Ishikawa (cell line): ENCODE results near the gene ACOX2.

Experiments used
- CEBPB ChIP-seq: IDR thresholded peaks from 2 replicates; pipeline ENCODE4 v1.6.1; 2012
- CREB1 ChIP-seq: IDR thresholded peaks from 2 replicates; pipeline ENCODE4 v1.6.1; 2012; ENCODE audit warnings: low read depth
- EGR1 ChIP-seq: IDR thresholded peaks from 2 replicates; pipeline ENCODE4 v1.6.1; 2012
- EP300 ChIP-seq: IDR thresholded peaks from 2 replicates; pipeline ENCODE4 v1.6.1; 2012; ENCODE audit warnings: borderline replicate concordance
- FOXM1 ChIP-seq: IDR thresholded peaks from 2 replicates; pipeline ENCODE4 v1.6.1; 2012; ENCODE audit warnings: low read depth, borderline replicate concordance
- NFIC ChIP-seq: IDR thresholded peaks from 2 replicates; pipeline ENCODE4 v1.6.1; 2012
- RAD21 ChIP-seq: IDR thresholded peaks from 2 replicates; pipeline ENCODE4 v1.6.1; 2012; ENCODE audit warnings: low read depth
- TAF1 ChIP-seq: IDR thresholded peaks from 2 replicates; pipeline ENCODE4 v1.6.1; 2012; ENCODE audit warnings: low read depth, mild to moderate bottlenecking
- TCF12 ChIP-seq: IDR thresholded peaks from 2 replicates; pipeline ENCODE4 v1.6.1; 2012; ENCODE audit warnings: low read depth
- TEAD4 ChIP-seq: IDR thresholded peaks from 2 replicates; pipeline ENCODE4 v1.6.1; 2012
- USF1 ChIP-seq: IDR thresholded peaks from 2 replicates; pipeline ENCODE4 v1.6.1; 2012
- YY1 ChIP-seq: IDR thresholded peaks from 2 replicates; pipeline ENCODE4 v1.6.1; 2012; ENCODE audit warnings: low read depth
- ZBTB7A ChIP-seq: IDR thresholded peaks from 2 replicates; pipeline ENCODE4 v1.6.1; 2012; ENCODE audit warnings: low read depth
- TF ChIP-seq, protein P1 (sequence below): IDR thresholded peaks from 2 replicates; pipeline ENCODE4 v1.6.1; 2012; ENCODE audit warnings: low read depth, mild to moderate bottlenecking
- TF ChIP-seq, protein P2 (sequence below): IDR thresholded peaks from 2 replicates; pipeline ENCODE4 v1.6.1; 2012

Gene ACOX2

DNA sequence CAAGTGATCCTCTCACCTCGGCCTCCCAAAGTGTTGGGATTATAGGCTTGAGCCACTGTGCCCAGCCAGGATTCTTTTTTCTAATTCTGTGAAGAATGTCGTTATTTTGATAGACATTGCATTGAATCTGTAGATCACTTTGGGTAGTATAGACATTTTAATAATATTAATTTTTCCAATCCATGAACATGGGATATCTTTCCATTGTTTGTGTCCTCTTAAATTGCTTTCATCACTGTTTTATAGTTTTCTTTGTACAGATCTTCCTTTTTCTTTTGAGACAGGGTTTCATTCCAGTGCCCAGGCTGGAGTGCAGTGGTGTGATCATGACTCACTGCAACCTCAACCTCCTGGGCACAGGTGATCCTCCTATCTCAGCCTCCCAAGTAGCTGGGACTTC is 56.7 kb downstream of the ACOX2 start:
- TF ChIP-seq CREB1 (no peak), YY1 (no peak), TCF12 (no peak), FOXM1 (no peak), ZBTB7A (no peak), USF1 (no peak), TAF1 (no peak), CEBPB (no peak), RAD21 (no peak), NFIC (no peak), TEAD4 (no peak)
- TF ChIP-seq, protein P1, sequence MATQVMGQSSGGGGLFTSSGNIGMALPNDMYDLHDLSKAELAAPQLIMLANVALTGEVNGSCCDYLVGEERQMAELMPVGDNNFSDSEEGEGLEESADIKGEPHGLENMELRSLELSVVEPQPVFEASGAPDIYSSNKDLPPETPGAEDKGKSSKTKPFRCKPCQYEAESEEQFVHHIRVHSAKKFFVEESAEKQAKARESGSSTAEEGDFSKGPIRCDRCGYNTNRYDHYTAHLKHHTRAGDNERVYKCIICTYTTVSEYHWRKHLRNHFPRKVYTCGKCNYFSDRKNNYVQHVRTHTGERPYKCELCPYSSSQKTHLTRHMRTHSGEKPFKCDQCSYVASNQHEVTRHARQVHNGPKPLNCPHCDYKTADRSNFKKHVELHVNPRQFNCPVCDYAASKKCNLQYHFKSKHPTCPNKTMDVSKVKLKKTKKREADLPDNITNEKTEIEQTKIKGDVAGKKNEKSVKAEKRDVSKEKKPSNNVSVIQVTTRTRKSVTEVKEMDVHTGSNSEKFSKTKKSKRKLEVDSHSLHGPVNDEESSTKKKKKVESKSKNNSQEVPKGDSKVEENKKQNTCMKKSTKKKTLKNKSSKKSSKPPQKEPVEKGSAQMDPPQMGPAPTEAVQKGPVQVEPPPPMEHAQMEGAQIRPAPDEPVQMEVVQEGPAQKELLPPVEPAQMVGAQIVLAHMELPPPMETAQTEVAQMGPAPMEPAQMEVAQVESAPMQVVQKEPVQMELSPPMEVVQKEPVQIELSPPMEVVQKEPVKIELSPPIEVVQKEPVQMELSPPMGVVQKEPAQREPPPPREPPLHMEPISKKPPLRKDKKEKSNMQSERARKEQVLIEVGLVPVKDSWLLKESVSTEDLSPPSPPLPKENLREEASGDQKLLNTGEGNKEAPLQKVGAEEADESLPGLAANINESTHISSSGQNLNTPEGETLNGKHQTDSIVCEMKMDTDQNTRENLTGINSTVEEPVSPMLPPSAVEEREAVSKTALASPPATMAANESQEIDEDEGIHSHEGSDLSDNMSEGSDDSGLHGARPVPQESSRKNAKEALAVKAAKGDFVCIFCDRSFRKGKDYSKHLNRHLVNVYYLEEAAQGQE, result no peak
- TF ChIP-seq, protein P2, sequence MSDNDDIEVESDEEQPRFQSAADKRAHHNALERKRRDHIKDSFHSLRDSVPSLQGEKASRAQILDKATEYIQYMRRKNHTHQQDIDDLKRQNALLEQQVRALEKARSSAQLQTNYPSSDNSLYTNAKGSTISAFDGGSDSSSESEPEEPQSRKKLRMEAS, result no peak

DNA sequence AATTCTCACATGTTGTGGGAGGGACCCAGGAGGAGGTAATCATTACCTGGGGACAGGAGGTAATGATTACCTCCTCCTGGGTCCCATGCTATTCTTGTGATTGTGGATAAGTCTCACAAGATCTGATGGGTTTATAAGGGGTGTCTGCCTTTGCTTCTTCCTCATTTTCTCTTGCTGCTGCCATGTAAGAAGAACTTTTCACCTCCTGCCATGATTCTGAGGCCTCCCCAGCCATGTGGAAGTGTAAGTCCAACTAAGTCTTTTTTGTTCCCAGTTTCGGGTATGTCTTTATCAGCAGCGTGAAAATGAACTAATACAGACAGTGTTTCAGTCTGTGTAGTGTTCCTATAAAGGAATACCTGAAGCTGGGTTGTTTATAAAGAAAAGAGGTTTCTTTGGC is 58.2 kb downstream of the ACOX2 start:
- no peak for TF ChIP-seq TAF1

DNA sequence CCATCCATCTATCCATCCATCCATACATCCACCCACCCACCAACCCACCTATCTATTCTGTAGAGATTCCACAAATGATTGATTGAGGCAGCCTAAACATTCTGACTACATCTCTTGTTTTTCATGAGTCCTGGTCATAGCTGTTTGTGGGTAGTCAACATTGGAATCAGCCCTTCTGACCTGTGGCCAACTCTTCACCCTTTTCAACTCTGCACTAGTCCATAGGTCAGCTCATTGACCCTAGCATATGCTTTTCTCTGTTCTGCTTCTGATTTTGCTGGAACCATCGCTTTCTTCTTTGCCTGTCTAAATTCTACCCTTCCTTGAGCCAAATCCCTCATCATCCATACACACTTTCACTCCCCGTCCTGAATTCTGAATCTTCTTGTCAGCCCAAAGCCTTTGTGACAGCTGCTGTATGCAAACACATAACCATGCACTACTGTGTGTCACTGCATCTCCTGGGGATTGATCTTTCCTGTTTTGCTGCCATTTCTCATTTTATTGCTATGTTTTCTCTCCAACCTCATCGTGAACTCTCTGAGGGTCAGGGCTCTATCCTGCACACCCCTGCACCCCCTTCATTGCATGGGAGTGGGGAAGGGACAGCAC is 61.9 kb downstream of the ACOX2 start:
- TF ChIP-seq TCF12 (no peak), FOXM1 (no peak), EP300 (no peak), EGR1 (no peak), TAF1 (no peak), CEBPB (no peak), TEAD4 (no peak), USF1 (no peak)
- TF ChIP-seq, protein P1, result no peak
- TF ChIP-seq, protein P2, result no peak

- no peak for TF ChIP-seq TEAD4
- no peak for TF ChIP-seq CEBPB
- no peak for TF ChIP-seq YY1
- no peak for TF ChIP-seq ZBTB7A
- TF ChIP-seq NFIC, result no peak
- TF ChIP-seq TAF1, result no peak
- TF ChIP-seq EGR1, result no peak
- no peak for TF ChIP-seq USF1
- no peak for TF ChIP-seq RAD21
- TF ChIP-seq, protein P2, result no peak
- no peak for TF ChIP-seq CREB1
- TF ChIP-seq, protein P1, result no peak
- TF ChIP-seq EP300, result no peak
- TF ChIP-seq TCF12, result no peak
- no peak for TF ChIP-seq FOXM1
Measured at GRCh38 chr3:58474348-58474911, 62.6 kb downstream of the ACOX2 start.
